ENCODE results near the gene PCBP1. TPM values are rescaled to one million over a fixed set of nuclear protein-coding genes. Genes with fewer than 3 reads are reported as not detected.

Gene PCBP1
- total RNA-seq, 1 donor from 2014 or later = 210 TPM

- Histone ChIP-seq H3K27me3 (no peaks in the 10 kb centered on the region), H3K4me1 (no peaks in the 10 kb centered on the region), H3K36me3 (peaks cover 0 to 10% of the 10 kb centered on the region in 2 donors), H3K27ac (no peak overlapping the region), H3K9me3 (no peaks in the 10 kb centered on the region), H3K4me3 (no peak overlapping the region)
- intact Hi-C loops (cut with DNase I) = no loop called here
- TF ChIP-seq POLR2A (IDR thresholded peaks at IDR 0.05) (no peak), CTCF (IDR thresholded peaks at IDR 0.05) (no peak), POLR2AphosphoS5 (IDR thresholded peaks at IDR 0.05; ENCODE audit: insufficient read depth in 1 of 2, low read depth in 1 of 2) (no peak)
- DNase-seq (ENCODE audit: extremely low spot score in 2 of 2) = no peak
Observed at GRCh38 chr2:70043252-70043875, 43.9 kb upstream of the PCBP1 start.

- TF ChIP-seq POLR2AphosphoS5 (IDR thresholded peaks at IDR 0.05; ENCODE audit: insufficient read depth in 1 of 2, low read depth in 1 of 2) (peak in 1 of 2 donors; percentile 48), CTCF (IDR thresholded peaks at IDR 0.05) (no peak)
- Histone ChIP-seq H3K9me3 (no peaks in the 10 kb centered on the region), H3K36me3 (peaks cover 0 to 10% of the 10 kb centered on the region in 2 donors), H3K27ac (peak overlapping the region; percentile 49), H3K4me1 (no peaks in the 10 kb centered on the region), H3K27me3 (no peaks in the 10 kb centered on the region), H3K4me3 (no peak overlapping the region)
- intact Hi-C loops (cut with DNase I) = no loop called here
- DNase-seq (ENCODE audit: extremely low spot score in 2 of 2) = no peak
Observed at GRCh38 chr2:70044290-70045040, 42.8 kb upstream of the PCBP1 start.

- Histone ChIP-seq H3K36me3 (peaks cover 0 to 10% of the 10 kb centered on the region in 2 donors), H3K4me1 (no peaks in the 10 kb centered on the region), H3K27me3 (no peaks in the 10 kb centered on the region), H3K9me3 (no peaks in the 10 kb centered on the region), H3K27ac (peak overlapping the region; percentile 67), H3K4me3 (no peak overlapping the region)
- no peak for DNase-seq (ENCODE audit: extremely low spot score in 2 of 2)
- TF ChIP-seq CTCF (IDR thresholded peaks at IDR 0.05) (no peak), POLR2AphosphoS5 (IDR thresholded peaks at IDR 0.05; ENCODE audit: insufficient read depth in 1 of 2, low read depth in 1 of 2) (no peak), POLR2A (IDR thresholded peaks at IDR 0.05) (no peak)
- intact Hi-C loops (cut with DNase I) = no loop called here
Observed at GRCh38 chr2:70045405-70045804, 41.9 kb upstream of the PCBP1 start.

GRCh38 chr2:70045932-70046331 is 41.3 kb upstream of the PCBP1 start:
- peaks cover 0 to 10% of the 10 kb centered on the region in 2 donors for H3K36me3 ChIP-seq
- DNase-seq (ENCODE audit: extremely low spot score in 2 of 2) = no peak
- H3K4me1 ChIP-seq = no peaks in the 10 kb centered on the region
- intact Hi-C loops (cut with DNase I) = no loop called here
- H3K9me3 ChIP-seq = no peaks in the 10 kb centered on the region
- no peak overlapping the region for H3K4me3 ChIP-seq
- H3K27ac ChIP-seq = peak overlapping the region; percentile 67
- H3K27me3 ChIP-seq = no peaks in the 10 kb centered on the region
- TF ChIP-seq POLR2A (IDR thresholded peaks at IDR 0.05) = no peak
- TF ChIP-seq POLR2AphosphoS5 (IDR thresholded peaks at IDR 0.05; ENCODE audit: insufficient read depth in 1 of 2, low read depth in 1 of 2) = no peak
- no peak for TF ChIP-seq CTCF (IDR thresholded peaks at IDR 0.05)

- Histone ChIP-seq H3K4me3 (no peak overlapping the region), H3K27me3 (no peaks in the 10 kb centered on the region), H3K36me3 (peaks cover 0 to 10% of the 10 kb centered on the region in 2 donors), H3K9me3 (no peaks in the 10 kb centered on the region), H3K4me1 (no peaks in the 10 kb centered on the region), H3K27ac (peak overlapping the region; percentile 67)
- intact Hi-C loops (cut with DNase I) = no loop called here
- DNase-seq (ENCODE audit: extremely low spot score in 2 of 2) = no peak
- TF ChIP-seq POLR2AphosphoS5 (IDR thresholded peaks at IDR 0.05; ENCODE audit: insufficient read depth in 1 of 2, low read depth in 1 of 2) = no peak
- no peak for TF ChIP-seq POLR2A (IDR thresholded peaks at IDR 0.05)
- TF ChIP-seq CTCF (IDR thresholded peaks at IDR 0.05) = no peak
Observed at GRCh38 chr2:70046534-70046933, 40.7 kb upstream of the PCBP1 start.

Data from vagina (tissue), 2 donors.